GM03348 (cell line): ENCODE data around the gene MAP3K21.

Experiments
- DNase-seq: peaks from one replicate; pipeline ENCODE4 v3.0.0; 2012; ENCODE audit warnings: low spot score

The MAP3K21 gene

GRCh38 chr1:233326319-233326718 is 1.2 kb upstream of the MAP3K21 start:
- no peak for DNase-seq

GRCh38 chr1:233326811-233327650 is 493 bp upstream of the MAP3K21 start:
- peak; percentile 39 for DNase-seq

GRCh38 chr1:233328142-233328921 is 808 bp downstream of the MAP3K21 start:
- peak; percentile 31 for DNase-seq

GRCh38 chr1:233331676-233332519 is 4.4 kb downstream of the MAP3K21 start:
- DNase-seq = no peak

GRCh38 chr1:233333086-233333485 is 5.6 kb downstream of the MAP3K21 start:
- DNase-seq = no peak

- no peak for DNase-seq
Measured at GRCh38 chr1:233334092-233334491, 6.6 kb downstream of the MAP3K21 start.

- no peak for DNase-seq
Measured at GRCh38 chr1:233336554-233337456, 9.3 kb downstream of the MAP3K21 start.

GRCh38 chr1:233337505-233337904 is 10.0 kb downstream of the MAP3K21 start:
- no peak for DNase-seq

- no peak for DNase-seq
Measured at GRCh38 chr1:233338102-233338501, 10.6 kb downstream of the MAP3K21 start.

- no peak for DNase-seq
Measured at GRCh38 chr1:233340031-233340555, 12.6 kb downstream of the MAP3K21 start.

- DNase-seq = no peak
Measured at GRCh38 chr1:233340966-233341516, 13.5 kb downstream of the MAP3K21 start.

- no peak for DNase-seq
Measured at GRCh38 chr1:233342086-233342485, 14.6 kb downstream of the MAP3K21 start.

GRCh38 chr1:233343262-233343661 is 15.7 kb downstream of the MAP3K21 start:
- DNase-seq = no peak

- no peak for DNase-seq
Measured at GRCh38 chr1:233347338-233347737, 19.8 kb downstream of the MAP3K21 start.

GRCh38 chr1:233349137-233349536 is 21.6 kb downstream of the MAP3K21 start:
- no peak for DNase-seq

- no peak for DNase-seq
Measured at GRCh38 chr1:233354983-233355382, 27.5 kb downstream of the MAP3K21 start.

- no peak for DNase-seq
Measured at GRCh38 chr1:233355841-233356704, 28.5 kb downstream of the MAP3K21 start.

GRCh38 chr1:233356705-233356987 is 29.1 kb downstream of the MAP3K21 start:
- DNase-seq = no peak

- DNase-seq = no peak
Measured at GRCh38 chr1:233357595-233358397, 30.3 kb downstream of the MAP3K21 start.
